K562 (cell line): ENCODE data around the gene SCFD2. TPM values are rescaled to one million over a fixed set of nuclear protein-coding genes. Genes with fewer than 3 reads are reported as not detected.

ENCODE experiments used
- ATAC-seq: fragments of 200-7000 bp; cut with Tn5 transposase; 3 replicates; pipeline ENCODE4 v1.9.1; 2020; ENCODE audit warnings: moderate library complexity
- BruUV-seq: library from RNA; stranded (reverse); fragments of 400-500 nt; replicated peaks from 2 replicates; lab custom pipeline; 2021; lab: Mats Ljungman, UMichigan
- CTCF ChIA-PET: fragments of 300-600 bp; formaldehyde crosslinking; extraction: SDS; loops from one replicate; lab custom pipeline; 2021; ENCODE audit warnings: low intra/inter-chr PET ratio; lab: Yijun Ruan, JAX
- POLR2A ChIA-PET: fragments of 300-600, 350-650 bp; sonication (Branson Sonifier 250); formaldehyde crosslinking; extraction: SDS; loops from one replicate; lab custom pipeline; 2021; ENCODE audit warnings: antibody characterized with exemption, inconsistent platforms; lab: Yijun Ruan, JAX
- DNase-seq, 4 experiments: peaks; one replicate each; pipeline versions ENCODE4 v3.0.0 to v3.0.0-alpha.2; 2011 to 2018; ENCODE audit warnings: low spot score in 3 of 4, mixed read lengths in 3 of 4; ENCODE audit errors: extremely low read depth in 1 of 4
- FAIRE-seq: peaks from 2 replicates; lab custom pipeline; 2011; peaks lifted over from hg19 to GRCh38; lab: Jason Lieb, UNC
- H2AFZ ChIP-seq: 2 replicates; pipeline ENCODE4 v1.6.0; 2011; ENCODE audit warnings: low read depth, low read length, control low read depth, inconsistent platforms
- H3K27ac ChIP-seq: fragments of 200-600 bp; 3 replicates; pipeline ENCODE4 v1.8.0; 2011; ENCODE audit warnings: low read depth, mild to moderate bottlenecking, control low read depth, inconsistent platforms, low read length, moderate library complexity, mixed read lengths; ENCODE audit errors: extremely low read depth
- H3K27me3 ChIP-seq, 2 experiments: fragments of 300-600 bp in 1 of 2; 2 replicates in 1 of 2; 3 replicates in 1 of 2; pipeline versions ENCODE4 v1.6.0 to v1.8.0; 2011; ENCODE audit warnings: inconsistent platforms in 2 of 2, low read length in 2 of 2, mild to moderate bottlenecking in 1 of 2, mixed read lengths in 1 of 2, moderate library complexity in 1 of 2; ENCODE audit not compliant: control insufficient read depth in 2 of 2, insufficient read depth in 2 of 2
- H3K36me3 ChIP-seq: fragments of 300-600 bp; 3 replicates; pipeline ENCODE4 v1.8.0; 2011; ENCODE audit warnings: mild to moderate bottlenecking, low read length, inconsistent platforms; ENCODE audit not compliant: control insufficient read depth, insufficient read depth
- H3K4me1 ChIP-seq, 2 experiments: fragments of 200-600 bp in 1 of 2; replicated peaks in 1 of 2; 2 replicates in 1 of 2; 3 replicates in 1 of 2; pipeline versions ENCODE4 v1.5.1 to v1.8.0; 2011; ENCODE audit warnings: inconsistent platforms in 2 of 2, low read length in 2 of 2, mild to moderate bottlenecking in 1 of 2, mixed read lengths in 1 of 2, moderate library complexity in 1 of 2; ENCODE audit not compliant: control insufficient read depth in 2 of 2, insufficient read depth in 2 of 2
- H3K4me2 ChIP-seq: 2 replicates; pipeline ENCODE4 v1.6.1; 2011; ENCODE audit warnings: low read length, control low read depth, inconsistent platforms, mixed read lengths; ENCODE audit not compliant: insufficient read depth
- H3K4me3 ChIP-seq: fragments of 200-600 bp; sonication (generic), shearing (Covaris generic); 2 replicates; pipeline ENCODE4 v1.5.1; 2016; ENCODE audit warnings: control low read depth, inconsistent platforms
- H3K79me2 ChIP-seq: fragments of 200-600 bp; 3 replicates; pipeline ENCODE4 v1.8.0; 2011; ENCODE audit warnings: low read length, inconsistent platforms; ENCODE audit not compliant: control insufficient read depth, insufficient read depth
- H3K9ac ChIP-seq, 2 experiments: 2 replicates each; pipeline versions ENCODE4 v1.6.0 to v1.6.1; 2011; ENCODE audit warnings: low read depth in 2 of 2, low read length in 2 of 2, control low read depth in 1 of 2, inconsistent platforms in 1 of 2, mild to moderate bottlenecking in 1 of 2, mixed read lengths in 1 of 2; ENCODE audit not compliant: insufficient read depth in 1 of 2
- H3K9me1 ChIP-seq: one replicate; pipeline ENCODE4 v1.6.0; 2011; ENCODE audit warnings: inconsistent platforms, mild to moderate bottlenecking, low read length, moderate library complexity; ENCODE audit not compliant: control insufficient read depth, insufficient read depth
- H3K9me3 ChIP-seq: replicated peaks from 2 replicates; pipeline ENCODE4 v1.5.1; 2011; ENCODE audit warnings: low read depth, low read length, inconsistent platforms; ENCODE audit not compliant: control insufficient read depth, insufficient read depth
- H4K20me1 ChIP-seq: replicated peaks from 2 replicates; pipeline ENCODE4 v1.6.1; 2011; ENCODE audit warnings: low read length, inconsistent platforms, mixed read lengths; ENCODE audit not compliant: control insufficient read depth, insufficient read depth
- ARNT ChIP-seq, 2 experiments: fragments of 450-650 bp; IDR thresholded peaks; 2 replicates each; pipeline ENCODE4 v1.6.1; 2016; ENCODE audit warnings: mild to moderate bottlenecking in 1 of 2
- CHCHD3 ChIP-seq: fragments of 250-450 bp; sonication (Bioruptor Pico); IDR thresholded peaks from 2 replicates; pipeline ENCODE4 v2.1.2; 2022; ENCODE audit warnings: mild to moderate bottlenecking
- HDAC8 ChIP-seq: fragments of 450-650 bp; IDR thresholded peaks from 2 replicates; pipeline ENCODE4 v1.6.1; 2016; ENCODE audit warnings: mild to moderate bottlenecking, missing genetic modification characterization, moderate library complexity, missing compliant biosample characterization
- MCM5 ChIP-seq: fragments of 450-650 bp; IDR thresholded peaks from 2 replicates; pipeline ENCODE4 v1.6.1; 2016; ENCODE audit warnings: low read depth
- POLR2B ChIP-seq: fragments of 450-650 bp; IDR thresholded peaks from 2 replicates; pipeline ENCODE4 v1.6.1; 2018; ENCODE audit warnings: low read depth; ENCODE audit not compliant: partially characterized antibody
- POU5F1 ChIP-seq: fragments of 150-350 bp; IDR thresholded peaks from 2 replicates; pipeline ENCODE4 v1.6.1; 2014; ENCODE audit warnings: borderline replicate concordance, low read length, low read depth, mild to moderate bottlenecking; ENCODE audit not compliant: partially characterized antibody
- SOX6 ChIP-seq: fragments of 450-650 bp; IDR thresholded peaks from 2 replicates; pipeline ENCODE4 v1.6.1; 2014; ENCODE audit warnings: mild to moderate bottlenecking
- SRF ChIP-seq, 2 experiments: fragments of 250-450, 450-650 bp in 1 of 2; sonication (Bioruptor Pico) in 1 of 2; sonication (generic) in 1 of 2; formaldehyde crosslinking; IDR thresholded peaks; 2 replicates each; pipeline versions ENCODE4 v1.5.0 to v1.5.1; 2020 to 2022; ENCODE audit warnings: mild to moderate bottlenecking in 1 of 2, missing genetic modification reagents in 1 of 2
- U2AF2 ChIP-seq: fragments of 200-400 bp; formaldehyde crosslinking; optimal IDR thresholded peaks from 2 replicates; pipeline ENCODE3; 2017; ENCODE audit warnings: low read depth, mild to moderate bottlenecking, low read length
- ZNF274 ChIP-seq: IDR thresholded peaks from 2 replicates; pipeline ENCODE4 v1.6.1; 2011; ENCODE audit warnings: low read depth, mild to moderate bottlenecking, low read length, moderate library complexity, borderline replicate concordance
- in situ Hi-C: fragments of 300-500 bp; cut with MboI; formaldehyde crosslinking; loops from 4 replicates; pipeline ENCODE4 v1.15.0; 2018; ENCODE audit warnings: inconsistent platforms, mixed read lengths
- intact Hi-C: fragments of 100-400 bp; cut with micrococcal nuclease; formaldehyde crosslinking; loops from 2 replicates; pipeline ENCODE4 v1.14.2; 2022
- polyA plus RNA-seq, 8 experiments: library from polyadenylated mRNA; depleted of rRNA in 4 of 8; stranded (reverse) in 5 of 8; unstranded in 3 of 8; fragments of >200 nt; fragmentation: Nextera tagmentation in 2 of 8; fragmentation: Illumina TruSeq in 1 of 8; extraction: Ambion mirVana in 2 of 8; extraction: Trizol in 1 of 8; gene quantifications; 2 replicates each; pipeline versions ENCODE4 v1.2.1 to v1.2.3, GENCODE V29; 2011 to 2014; ENCODE audit warnings: inconsistent platforms in 1 of 8, missing spikeins in 1 of 8
- total RNA-seq, 7 experiments: library from RNA; depleted of rRNA in 6 of 7; stranded (reverse); fragments of >200 nt in 6 of 7; fragmentation: Illumina TruSeq in 2 of 7; extraction: Trizol in 2 of 7; gene quantifications; 2 replicates each; pipeline versions ENCODE4 v1.2.1 to v1.2.3, GENCODE V29; 2011 to 2021; ENCODE audit warnings: low replicate concordance in 1 of 7
- TF ChIP-seq, protein P1 (sequence below): fragments of 450-650 bp; conservative IDR thresholded peaks from 2 replicates; pipeline ENCODE4 v1.6.1; 2016; ENCODE audit warnings: missing genetic modification characterization, low read depth, mild to moderate bottlenecking, control low read depth, missing compliant biosample characterization

SCFD2 gene
- total and polyA plus RNA-seq, 9 of the 15 experiments (the other 6 are each of a cell fraction or from before 2014, with no cell fraction given) = 5.7 to 30.3 (median 22.8) TPM

- FAIRE-seq = no peak
- in situ Hi-C loops = no loop called here
- no TSS peak for BruUV-seq
Measured at GRCh38 chr4:53205970-53206369, 159.9 kb downstream of the SCFD2 start.

More at GRCh38 chr4:53205970-53206369, 159.9 kb downstream of the SCFD2 start:
- Histone ChIP-seq H3K9me3 (no peaks in the 10 kb centered on the region), H3K9me1 (no peaks in the 10 kb centered on the region), H3K4me2 (no peak overlapping the region), H3K79me2 (no peaks in the 10 kb centered on the region), H3K4me3 (no peak overlapping the region), H3K9ac (no peak overlapping the region), H3K27ac (no peak overlapping the region), H3K27me3 (no peaks in the 10 kb centered on the region), H3K4me1 (no peaks in the 10 kb centered on the region), H4K20me1 (no peaks in the 10 kb centered on the region), H2AFZ (no peak overlapping the region), H3K36me3 (no peaks in the 10 kb centered on the region)
- ATAC-seq (no peak), DNase-seq (no peak)
- no peak for TF ChIP-seq SRF (CRISPR knock-in tag; IDR thresholded peaks at IDR 0.05)
- TF ChIP-seq CHCHD3 (CRISPR knock-in tag) = no peak
- TF ChIP-seq SOX6 = no peak
- TF ChIP-seq, protein P1, sequence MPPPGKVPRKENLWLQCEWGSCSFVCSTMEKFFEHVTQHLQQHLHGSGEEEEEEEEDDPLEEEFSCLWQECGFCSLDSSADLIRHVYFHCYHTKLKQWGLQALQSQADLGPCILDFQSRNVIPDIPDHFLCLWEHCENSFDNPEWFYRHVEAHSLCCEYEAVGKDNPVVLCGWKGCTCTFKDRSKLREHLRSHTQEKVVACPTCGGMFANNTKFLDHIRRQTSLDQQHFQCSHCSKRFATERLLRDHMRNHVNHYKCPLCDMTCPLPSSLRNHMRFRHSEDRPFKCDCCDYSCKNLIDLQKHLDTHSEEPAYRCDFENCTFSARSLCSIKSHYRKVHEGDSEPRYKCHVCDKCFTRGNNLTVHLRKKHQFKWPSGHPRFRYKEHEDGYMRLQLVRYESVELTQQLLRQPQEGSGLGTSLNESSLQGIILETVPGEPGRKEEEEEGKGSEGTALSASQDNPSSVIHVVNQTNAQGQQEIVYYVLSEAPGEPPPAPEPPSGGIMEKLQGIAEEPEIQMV (tag) = no peak
- TF ChIP-seq MCM5 = no peak
- TF ChIP-seq HDAC8 = no peak
- TF ChIP-seq ZNF274 = no peak
- TF ChIP-seq ARNT (IDR thresholded peaks at IDR 0.05) = no peak
- no peak for TF ChIP-seq POLR2B
- TF ChIP-seq U2AF2 = no peak
- no peak for TF ChIP-seq POU5F1
- POLR2A ChIA-PET = interaction anchor here (0.7 kb wide), 1 partner anchor 189 kb away, joined by 4 read pairs; no protein-coding TSS in a partner anchor
- CTCF ChIA-PET = no interaction called here
- intact Hi-C loops = no loop called here
